H1 (cell line): ENCODE measurements around the gene CST2. TPM values are rescaled to one million over a fixed set of nuclear protein-coding genes. Genes with fewer than 3 reads are reported as not detected.
"Not testable (repeated sequence)": the region's sequence is repeated elsewhere in the genome, so short reads cannot be mapped to it uniquely, and the experiment has no call there.

Experiments
- CTCF ChIA-PET: fragments of 300-600 bp; sonication (Branson Sonifier 250); formaldehyde crosslinking; loops from one replicate; lab custom pipeline; 2021; ENCODE audit not compliant: partially characterized antibody; lab: Charles Lee
- POLR2A ChIA-PET: fragments of 300-600 bp; sonication (Branson Sonifier 250); formaldehyde crosslinking; loops from one replicate; lab custom pipeline; 2021; ENCODE audit warnings: inconsistent platforms; ENCODE audit not compliant: partially characterized antibody; lab: Charles Lee
- DNase-seq, 2 experiments: peaks; one replicate each; pipeline versions ENCODE4 v3.0.0 to v3.0.0-alpha.2; 2010 to 2022; ENCODE audit warnings: low spot score in 2 of 2, low read depth in 1 of 2, mixed read lengths in 1 of 2
- FAIRE-seq: peaks from 2 replicates; lab custom pipeline; 2011; peaks lifted over from hg19 to GRCh38; lab: Jason Lieb, UNC
- H2AFZ ChIP-seq: 2 replicates; pipeline ENCODE4 v1.8.1; 2012; ENCODE audit warnings: low read length, inconsistent platforms
- H2AK5ac ChIP-seq: 2 replicates; pipeline ENCODE4 v1.6.1; 2013; ENCODE audit warnings: low read depth, low read length
- H2BK120ac ChIP-seq: replicated peaks from 2 replicates; pipeline ENCODE3; 2013; ENCODE audit warnings: low read depth, low read length, inconsistent platforms
- H2BK12ac ChIP-seq: 2 replicates; pipeline ENCODE4 v1.6.1; 2013; ENCODE audit warnings: low read depth, low read length
- H2BK15ac ChIP-seq: 2 replicates; pipeline ENCODE4 v1.6.1; 2013; ENCODE audit warnings: low read length
- H2BK20ac ChIP-seq: 2 replicates; pipeline ENCODE4 v1.6.1; 2013; ENCODE audit warnings: low read length
- H2BK5ac ChIP-seq: 2 replicates; pipeline ENCODE4 v1.6.1; 2013; ENCODE audit warnings: low read depth, low read length
- H3K14ac ChIP-seq: 2 replicates; pipeline ENCODE4 v1.6.1; 2013; ENCODE audit warnings: inconsistent platforms; ENCODE audit not compliant: insufficient read length
- H3K18ac ChIP-seq: 2 replicates; pipeline ENCODE4 v1.6.1; 2013; ENCODE audit warnings: low read length; ENCODE audit errors: extremely low read depth
- H3K23ac ChIP-seq: 2 replicates; pipeline ENCODE4 v1.6.1; 2013; ENCODE audit warnings: inconsistent platforms; ENCODE audit not compliant: insufficient read length
- H3K23me2 ChIP-seq: 2 replicates; pipeline ENCODE4 v1.6.1; 2013; ENCODE audit warnings: low read depth, low read length
- H3K27ac ChIP-seq: 2 replicates; pipeline ENCODE4 v1.6.1; 2011; ENCODE audit warnings: low read depth, low read length, inconsistent platforms
- H3K27me3 ChIP-seq, 4 experiments: replicated peaks in 1 of 4; 1 replicate in 1 of 4; 2 replicates in 3 of 4; pipeline versions ENCODE4 v1.6.1 to v1.8.1; 2011 to 2013; ENCODE audit warnings: low read length in 3 of 4, mild to moderate bottlenecking in 3 of 4, inconsistent platforms in 2 of 4, mixed read lengths in 2 of 4, moderate library complexity in 1 of 4; ENCODE audit not compliant: control insufficient read depth in 3 of 4, insufficient read depth in 3 of 4; ENCODE audit errors: extremely low read depth in 1 of 4
- H3K36me3 ChIP-seq, 4 experiments: 2 replicates each; pipeline versions ENCODE4 v1.6.1 to v1.8.1; 2011 to 2013; ENCODE audit warnings: mild to moderate bottlenecking in 4 of 4, low read length in 3 of 4, moderate library complexity in 2 of 4, control low read depth in 1 of 4, inconsistent platforms in 1 of 4; ENCODE audit not compliant: insufficient read depth in 4 of 4, control insufficient read depth in 2 of 4
- H3K4ac ChIP-seq: replicated peaks from 2 replicates; pipeline ENCODE3; 2013; ENCODE audit warnings: low read length, low read depth, mixed read lengths, inconsistent platforms; ENCODE audit not compliant: insufficient read length
- H3K4me1 ChIP-seq, 4 experiments: replicated peaks in 1 of 4; 1 replicate in 1 of 4; 2 replicates in 3 of 4; pipeline versions ENCODE4 v1.6.1 to v1.8.1; 2011 to 2013; ENCODE audit warnings: low read length in 3 of 4, inconsistent platforms in 2 of 4, mixed read lengths in 1 of 4; ENCODE audit not compliant: insufficient read depth in 4 of 4, control insufficient read depth in 3 of 4
- H3K4me2 ChIP-seq, 2 experiments: 2 replicates each; pipeline versions ENCODE4 v1.6.1 to v1.8.1; 2011 to 2013; ENCODE audit warnings: low read depth in 2 of 2, low read length in 2 of 2, control low read depth in 1 of 2, inconsistent platforms in 1 of 2, mild to moderate bottlenecking in 1 of 2; ENCODE audit not compliant: insufficient read depth in 1 of 2
- H3K4me3 ChIP-seq, 4 experiments: fragments of 200-600, 300-600 bp in 1 of 4; sonication (generic), shearing (Covaris generic), sonication (Bioruptor Twin) in 1 of 4; 2 replicates each; pipeline versions ENCODE4 v1.5.1 to v1.8.1; 2011 to 2016; ENCODE audit warnings: low read length in 4 of 4, low read depth in 3 of 4, control low read depth in 2 of 4, inconsistent platforms in 2 of 4, mild to moderate bottlenecking in 2 of 4, mixed read lengths in 1 of 4, moderate library complexity in 1 of 4; ENCODE audit not compliant: insufficient read depth in 2 of 4; ENCODE audit errors: extremely low read depth in 1 of 4
- H3K56ac ChIP-seq: replicated peaks from 2 replicates; pipeline ENCODE3; 2013; ENCODE audit warnings: low read depth, mild to moderate bottlenecking, mixed read lengths, low read length, inconsistent platforms; ENCODE audit not compliant: insufficient read length
- H3K79me1 ChIP-seq: 2 replicates; pipeline ENCODE4 v1.6.1; 2013; ENCODE audit warnings: low read depth, low read length, control low read depth
- H3K79me2 ChIP-seq, 2 experiments: 2 replicates each; pipeline versions ENCODE4 v1.6.1 to v1.8.1; 2012 to 2013; ENCODE audit warnings: low read length in 2 of 2, mild to moderate bottlenecking in 2 of 2, inconsistent platforms in 1 of 2; ENCODE audit not compliant: insufficient read depth in 2 of 2, control insufficient read depth in 1 of 2
- H3K9ac ChIP-seq, 4 experiments: replicated peaks in 1 of 4; 1 replicate in 1 of 4; 2 replicates in 3 of 4; pipeline versions ENCODE4 v1.6.1 to v1.8.1; 2011 to 2013; ENCODE audit warnings: low read depth in 3 of 4, low read length in 3 of 4, control low read depth in 2 of 4, mild to moderate bottlenecking in 2 of 4, moderate library complexity in 2 of 4, inconsistent platforms in 1 of 4; ENCODE audit errors: extremely low read depth in 1 of 4
- H3K9me3 ChIP-seq, 2 experiments: 2 replicates each; pipeline versions ENCODE4 v1.6.1 to v1.8.1; 2012 to 2013; ENCODE audit warnings: mild to moderate bottlenecking in 2 of 2, moderate library complexity in 2 of 2, control low read depth in 1 of 2, inconsistent platforms in 1 of 2, low read depth in 1 of 2, low read length in 1 of 2, mixed read lengths in 1 of 2; ENCODE audit not compliant: insufficient read depth in 2 of 2
- H4K20me1 ChIP-seq, 2 experiments: replicated peaks in 1 of 2; 2 replicates each; pipeline versions ENCODE3 to v1.8.1; 2011 to 2013; ENCODE audit warnings: inconsistent platforms in 2 of 2, low read length in 2 of 2, mild to moderate bottlenecking in 1 of 2; ENCODE audit not compliant: insufficient read depth in 2 of 2, control insufficient read depth in 1 of 2
- H4K5ac ChIP-seq: 2 replicates; pipeline ENCODE4 v1.6.1; 2013; ENCODE audit warnings: low read length, low read depth, mixed read lengths, inconsistent platforms; ENCODE audit not compliant: insufficient read length
- H4K8ac ChIP-seq: 2 replicates; pipeline ENCODE4 v1.8.0; 2013; ENCODE audit warnings: mild to moderate bottlenecking, moderate library complexity, low read length, inconsistent platforms; ENCODE audit not compliant: insufficient read depth; ENCODE audit errors: extremely low read depth
- H4K91ac ChIP-seq: replicated peaks from 2 replicates; pipeline ENCODE3; 2013; ENCODE audit warnings: low read length, mixed read lengths, inconsistent platforms; ENCODE audit not compliant: insufficient read length
- KDM1A ChIP-seq: fragments of 200-600, 300-600 bp; sonication (generic); IDR thresholded peaks from 2 replicates; pipeline ENCODE4 v1.7.1; 2016; ENCODE audit warnings: mild to moderate bottlenecking, low read length, borderline replicate concordance
- WGBS, 2 experiments: shearing (Covaris generic) in 1 of 2; methylation state at CpG; one replicate each; pipeline versions ENCODE4 v1.1.6 to v1.1.7; 2013 to 2015; ENCODE audit warnings: low lambda C conversion rate in 2 of 2, mixed read lengths in 2 of 2, inconsistent platforms in 1 of 2, low coverage in 1 of 2, missing lambda C conversion rate in 1 of 2; ENCODE audit not compliant: insufficient replicate concordance in 2 of 2, insufficient coverage in 1 of 2, insufficient read length in 1 of 2; ENCODE audit errors: extremely low coverage in 1 of 2, missing lambda C conversion rate in 1 of 2; 5-methylcytosine and 5-hydroxymethylcytosine counted together
- polyA plus RNA-seq, 7 experiments: library from polyadenylated mRNA; depleted of rRNA in 3 of 7; stranded (reverse) in 5 of 7; unstranded in 2 of 7; fragments of >200 nt in 5 of 7; fragments of 200-250 nt in 2 of 7; gene quantifications; 1 replicate in 5 of 7; 2 replicates in 1 of 7; 4 replicates in 1 of 7; pipeline versions ENCODE4 v1.2.1 to v1.2.3, GENCODE V29; 2011 to 2013; ENCODE audit warnings: missing spikeins in 2 of 7, mixed read lengths in 2 of 7
- total RNA-seq: library from RNA; stranded (reverse); fragmentation: NEBNext Ultra II Directional; extraction: Animal tissue kit (Norgen Biotek cat#: 25700); gene quantifications from 2 replicates; pipeline ENCODE4 v1.2.1, GENCODE V29; 2021

CST2 gene
- total and polyA plus RNA-seq, 2 of the 8 experiments (the other 6 are each of a cell fraction or from before 2014, with no cell fraction given): not detected

GRCh38 chr20:23777380-23777779 lies 49.1 kb downstream of the CST2 start:
- WGBS, 2 experiments: 86% methylated on average over 5 of the region's 8 CpGs; no CpG with 5 or more reads in 1 of the 2 experiments
- CTCF ChIA-PET: interaction anchor here (1.2 kb wide), 1 partner anchor 13 kb away, joined by 3 read pairs; no protein-coding TSS in a partner anchor

More at GRCh38 chr20:23777380-23777779, 49.1 kb downstream of the CST2 start:
- H3K18ac ChIP-seq, DNase-seq, H3K4me2 ChIP-seq, H3K79me1 ChIP-seq, H3K23me2 ChIP-seq, H3K14ac ChIP-seq, H3K27me3 ChIP-seq, H3K9ac ChIP-seq, H3K27ac ChIP-seq, H2BK12ac ChIP-seq, H3K23ac ChIP-seq, POLR2A ChIA-PET, H3K9me3 ChIP-seq, H2BK20ac ChIP-seq, H2AFZ ChIP-seq, H3K79me2 ChIP-seq, H4K8ac ChIP-seq, H4K5ac ChIP-seq, H2BK120ac ChIP-seq, H3K4me3 ChIP-seq, H2BK5ac ChIP-seq, H4K20me1 ChIP-seq, H4K91ac ChIP-seq, H3K36me3 ChIP-seq, H2AK5ac ChIP-seq, H2BK15ac ChIP-seq, FAIRE-seq, H3K4ac ChIP-seq, H3K56ac ChIP-seq: not testable (repeated sequence)
- TF ChIP-seq KDM1A: 0 out of 2 replicates have a peak, but pooled peaks have one; percentile 13
- peaks cover 0 to 14% (median 5%) of the 10 kb centered on the region in 4 experiments; a peak in 6 of 7 replicates for H3K4me1 ChIP-seq
